ENCODE results near the gene PRRX2.

PRRX2 gene

DNA sequence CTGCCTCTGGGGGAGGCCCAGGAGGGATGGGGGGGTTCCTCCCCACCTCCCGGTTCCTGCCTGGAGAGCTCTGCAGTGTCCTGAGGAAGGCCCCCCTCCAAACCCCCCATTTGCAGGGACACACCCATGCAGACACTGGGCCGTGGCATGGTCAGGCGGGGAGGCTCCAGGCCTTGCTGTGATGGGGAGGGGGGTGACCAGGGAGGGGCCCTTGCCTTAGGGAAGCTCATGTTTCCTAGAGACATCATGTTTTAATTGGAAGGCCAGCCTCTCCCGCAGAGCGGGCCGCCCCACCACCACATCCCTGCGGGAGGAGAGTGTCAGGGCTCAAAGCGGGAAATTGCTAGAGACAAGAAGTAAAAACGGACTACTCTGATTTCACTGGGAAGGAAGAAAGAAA, 12.0 kb downstream of the PRRX2 start:
- no peak for DNase-seq (ENCODE audit: low read depth)

DNA sequence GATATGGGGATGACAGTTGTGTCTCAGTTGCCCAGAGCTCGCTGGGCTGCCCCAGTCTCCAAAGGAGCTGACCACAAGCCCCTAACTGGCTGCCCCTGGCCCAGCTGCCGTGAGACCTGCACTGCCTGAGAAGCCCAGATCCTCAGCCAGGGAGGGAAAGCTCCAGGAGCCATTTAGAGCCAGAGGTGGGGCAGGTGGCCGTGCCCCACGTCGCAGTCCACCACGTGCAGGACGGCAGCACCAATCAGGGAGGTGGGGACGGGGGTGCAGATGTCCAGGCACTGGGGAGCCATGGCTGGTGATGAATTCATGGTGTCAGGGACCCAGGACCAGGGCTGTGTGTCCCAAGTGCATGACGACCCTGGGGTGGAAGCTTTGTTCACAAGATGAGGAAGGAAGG, 13.4 kb downstream of the PRRX2 start:
- no peak for DNase-seq (ENCODE audit: low read depth)

DNA sequence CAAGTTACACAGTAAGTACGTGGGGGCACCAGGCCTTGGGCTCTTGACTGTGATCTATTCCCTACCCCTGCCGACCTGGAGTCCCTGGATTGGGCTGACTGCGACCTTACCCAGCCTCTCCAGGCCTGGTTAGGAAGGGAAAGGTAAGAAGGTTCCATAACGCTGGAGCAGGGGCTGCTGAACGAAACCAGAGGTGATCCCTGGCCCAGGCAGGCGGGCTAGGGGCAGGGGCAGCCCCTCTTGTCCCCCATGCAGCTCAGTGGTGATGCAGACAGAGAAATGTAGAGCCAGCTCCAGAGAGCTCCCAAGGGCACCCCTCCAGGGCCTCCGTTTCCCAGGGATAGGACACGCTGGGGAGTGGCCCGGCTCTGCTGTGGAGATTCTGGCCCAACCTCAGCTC, 14.1 kb downstream of the PRRX2 start:
- no peak for DNase-seq (ENCODE audit: low read depth)

DNA sequence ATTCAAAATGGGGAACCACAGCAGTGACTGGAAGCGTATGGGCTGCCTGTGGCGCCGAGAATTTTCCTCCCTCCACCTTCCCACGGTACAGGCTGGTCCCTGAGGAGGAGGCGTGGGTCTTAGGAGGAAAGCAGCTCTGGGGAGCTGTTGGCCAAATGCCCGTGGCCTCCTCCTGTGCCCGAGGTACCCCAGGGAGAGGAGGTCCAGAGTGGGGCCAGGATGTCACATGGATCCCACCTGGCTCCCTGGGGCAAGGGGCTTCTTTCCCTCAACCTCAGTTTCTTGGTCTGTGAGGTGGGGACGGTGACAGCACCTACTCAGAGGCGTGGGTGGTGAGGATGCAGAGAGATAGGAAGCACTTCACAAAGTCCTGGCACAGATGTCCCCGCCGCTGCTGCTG, 16.5 kb downstream of the PRRX2 start:
- DNase-seq (ENCODE audit: low read depth) = no peak

DNA sequence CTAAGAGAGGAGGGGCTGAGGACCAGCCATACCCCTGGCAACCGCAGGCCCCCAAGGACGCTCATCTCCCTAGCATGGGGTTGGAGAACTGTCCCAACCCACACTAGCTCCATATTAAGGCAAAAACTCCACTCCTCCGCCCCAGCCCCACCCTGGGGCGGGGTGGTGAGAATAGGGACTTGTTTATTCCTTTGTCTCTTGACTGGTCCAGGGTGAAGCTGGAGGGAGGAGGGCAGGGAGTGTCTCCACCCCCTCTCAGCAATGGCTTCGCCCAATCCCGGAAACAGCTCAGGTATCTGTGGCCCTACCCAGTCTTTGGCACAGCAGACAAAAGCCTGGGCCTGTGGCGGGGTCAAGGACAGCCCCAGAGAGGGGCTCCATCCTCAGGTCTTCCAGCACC, 16.9 kb downstream of the PRRX2 start:
- DNase-seq (ENCODE audit: low read depth) = no peak

DNA sequence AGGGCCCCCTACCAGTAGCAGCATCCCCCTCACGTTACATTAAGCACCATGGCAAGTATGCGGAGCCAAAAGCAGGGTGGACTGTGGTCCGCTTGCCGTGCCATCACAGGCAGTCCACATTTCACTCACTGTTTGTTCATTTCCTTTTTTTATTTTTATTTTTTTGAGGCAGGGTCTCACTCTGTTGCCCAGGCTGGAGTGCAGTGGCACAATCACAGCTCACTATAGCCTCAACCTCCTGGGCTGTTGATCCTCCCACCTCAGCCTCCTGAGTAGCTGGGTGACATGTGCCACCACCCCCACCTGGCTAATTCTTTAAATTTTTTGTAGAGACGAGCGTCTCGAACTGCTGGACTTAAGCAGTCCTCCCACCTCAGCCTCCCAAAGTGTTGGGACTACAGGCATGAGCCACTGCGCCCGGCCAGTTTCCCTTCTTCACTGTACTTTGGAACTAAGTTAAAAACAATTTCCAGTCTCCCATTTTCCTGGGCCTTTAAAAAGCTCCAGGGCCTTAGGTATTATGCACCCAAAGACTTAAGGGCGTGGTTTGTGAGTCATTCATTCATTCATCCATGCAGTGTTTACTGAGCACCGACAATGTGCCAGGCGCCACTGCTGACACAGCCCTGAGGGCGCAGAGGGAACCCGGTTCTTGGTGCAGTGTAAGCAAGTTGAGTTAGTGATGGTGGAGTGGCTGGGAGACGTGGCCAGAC, 19.9 kb downstream of the PRRX2 start:
- DNase-seq (ENCODE audit: low read depth) = peak; percentile 89

DNA sequence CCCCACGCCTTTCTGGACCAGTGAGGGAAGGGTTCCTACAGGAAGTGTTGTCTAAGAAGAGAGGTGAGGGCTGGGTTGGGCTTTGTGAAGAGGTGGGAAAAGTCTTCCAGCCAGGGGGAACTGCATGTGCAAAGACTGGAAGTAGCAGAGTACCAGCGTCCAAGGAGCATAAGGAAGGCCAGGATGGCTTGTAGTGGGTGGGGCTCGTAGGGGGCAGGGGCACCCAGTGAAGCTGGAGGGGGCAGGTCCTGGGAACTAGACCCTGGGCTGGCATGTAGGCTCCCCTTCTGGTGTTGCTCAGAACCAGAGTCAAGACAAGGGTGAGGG, 20.4 kb downstream of the PRRX2 start:
- no peak for DNase-seq (ENCODE audit: low read depth)

DNA sequence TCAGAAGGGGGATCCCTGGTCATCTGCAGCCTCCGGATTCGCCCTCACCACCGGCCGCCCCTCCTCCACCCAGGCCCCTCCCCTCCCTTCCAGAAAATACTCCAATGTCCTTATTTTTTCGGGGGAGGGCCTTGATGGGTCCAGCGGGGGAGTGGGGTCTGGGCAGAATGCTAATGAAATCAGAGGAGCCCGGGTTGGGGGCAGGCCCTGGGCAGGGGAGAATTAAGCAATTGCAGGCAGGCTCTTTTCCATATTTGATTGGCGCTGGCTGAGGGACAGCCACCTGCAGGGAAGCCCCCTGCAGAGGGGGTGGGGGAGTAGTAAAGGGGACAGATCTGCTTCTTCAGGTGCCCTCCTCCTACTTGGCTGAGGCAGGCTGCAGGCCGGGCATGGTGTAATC, 21.3 kb downstream of the PRRX2 start:
- no peak for DNase-seq (ENCODE audit: low read depth)

DNA sequence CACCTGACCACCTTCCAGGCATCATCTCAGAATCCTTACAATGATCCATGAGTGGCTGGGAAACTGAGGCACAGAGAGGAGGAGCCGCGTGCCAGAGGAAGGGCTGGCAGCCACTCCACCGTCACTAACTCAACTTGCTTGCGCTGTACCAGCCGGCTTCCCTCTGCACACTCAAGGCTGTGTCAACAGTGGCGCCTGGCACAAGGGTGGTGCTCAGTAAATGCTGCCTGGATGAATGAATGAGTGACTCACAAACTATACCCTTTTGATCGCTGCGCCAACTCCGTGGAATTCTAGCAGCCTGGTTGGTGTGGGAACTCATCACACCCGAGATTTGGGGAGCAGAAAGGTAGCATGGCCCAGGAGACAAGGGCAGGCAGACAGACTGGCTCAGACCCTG, 21.9 kb downstream of the PRRX2 start:
- no peak for DNase-seq (ENCODE audit: low read depth)

DNA sequence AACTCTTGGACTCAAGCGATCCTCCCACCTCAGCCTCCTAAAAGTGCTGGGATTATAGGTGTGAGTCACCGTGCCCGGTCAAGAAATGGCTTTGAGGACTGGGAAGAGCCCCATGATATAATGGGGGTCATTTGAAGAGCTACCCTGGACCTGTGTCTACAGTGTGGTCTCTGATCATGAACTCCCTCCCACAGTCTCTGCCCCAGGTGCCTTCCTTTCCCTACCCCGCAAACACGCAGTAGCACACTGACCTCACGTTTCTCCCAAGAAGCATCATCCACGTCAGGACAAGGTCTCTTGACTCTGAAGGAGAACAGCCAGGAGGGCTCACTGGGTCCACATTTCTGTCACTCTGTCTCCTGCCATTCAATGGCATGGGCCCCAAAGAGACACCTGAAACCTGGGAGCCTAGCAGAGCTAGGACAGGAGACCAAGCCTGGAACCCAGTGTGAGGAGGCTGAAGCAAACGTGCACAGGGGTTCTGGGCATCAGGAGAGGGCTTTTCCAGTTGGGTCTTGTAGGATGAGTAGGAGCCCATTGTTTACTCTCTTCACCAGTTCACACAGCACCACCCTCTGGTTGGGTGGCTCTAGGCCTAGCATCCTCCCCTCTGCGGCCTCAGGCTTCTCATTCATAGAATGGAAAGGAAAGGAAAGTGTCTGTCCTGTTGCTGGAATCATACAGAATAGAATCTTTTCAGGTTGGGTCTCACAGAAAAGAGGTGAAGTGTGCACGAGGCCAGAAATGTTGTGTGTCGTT, 23.0 kb downstream of the PRRX2 start:
- DNase-seq (ENCODE audit: low read depth) = no peak

DNA sequence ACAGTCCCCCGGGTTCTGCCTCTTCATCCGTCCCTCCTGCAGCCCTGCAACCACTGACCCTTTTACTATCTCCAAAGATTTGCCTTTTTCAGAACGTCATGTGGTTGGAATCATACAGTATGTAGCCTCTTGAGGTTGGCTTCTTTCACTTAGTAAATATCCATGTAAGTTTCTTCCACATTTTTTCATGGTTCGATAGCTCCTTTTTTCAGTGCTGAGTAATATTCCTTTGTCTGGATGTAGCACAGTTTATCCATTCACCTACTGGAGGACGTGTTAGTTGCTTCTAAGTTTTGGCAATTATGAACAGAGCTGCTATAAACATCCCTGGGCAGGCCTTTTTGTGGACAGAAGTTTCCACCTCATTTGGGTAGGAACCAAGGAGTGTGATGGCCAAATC, 27.1 kb downstream of the PRRX2 start:
- DNase-seq (ENCODE audit: low read depth) = no peak

DNA sequence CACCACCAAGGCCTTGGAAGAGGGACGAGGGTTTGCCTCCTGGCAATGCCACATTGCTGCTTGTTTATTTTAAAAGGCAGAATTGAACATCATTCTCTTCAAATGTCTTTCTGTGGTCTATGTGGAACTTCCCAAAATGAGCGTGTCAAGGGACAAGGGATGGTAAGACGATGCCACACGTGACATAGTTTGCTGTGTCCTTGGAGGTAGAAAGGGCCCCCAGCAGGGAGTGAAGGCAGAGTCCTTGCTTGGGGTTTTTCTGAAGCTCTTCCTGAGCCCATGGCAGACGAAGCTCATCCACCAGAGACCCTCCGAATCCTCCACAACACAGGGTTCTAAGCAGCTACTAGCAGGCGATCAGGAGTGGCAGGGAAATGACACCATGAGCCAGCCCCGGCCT, 28.3 kb downstream of the PRRX2 start:
- no peak for DNase-seq (ENCODE audit: low read depth)

DNA sequence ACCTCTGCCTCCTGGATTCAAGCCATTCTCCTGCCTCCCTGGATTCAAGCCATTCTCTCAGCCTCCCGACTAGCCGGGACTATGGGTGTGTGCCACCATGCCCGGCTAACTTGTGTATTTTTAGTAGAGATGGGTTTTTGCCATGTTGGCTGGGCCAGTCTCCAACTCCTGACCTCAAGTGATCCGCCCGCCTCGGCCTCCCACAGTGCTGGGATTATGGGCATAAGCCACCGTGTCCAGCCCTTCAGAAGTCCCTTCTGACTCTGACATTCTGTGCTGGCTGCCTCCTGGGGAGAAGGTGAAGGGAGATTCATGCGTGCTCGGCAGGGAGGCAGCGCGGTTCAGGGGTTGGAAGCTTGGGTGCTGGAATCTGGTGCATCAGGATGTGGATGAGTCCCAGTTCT, 28.8 kb downstream of the PRRX2 start:
- DNase-seq (ENCODE audit: low read depth) = no peak

DNA sequence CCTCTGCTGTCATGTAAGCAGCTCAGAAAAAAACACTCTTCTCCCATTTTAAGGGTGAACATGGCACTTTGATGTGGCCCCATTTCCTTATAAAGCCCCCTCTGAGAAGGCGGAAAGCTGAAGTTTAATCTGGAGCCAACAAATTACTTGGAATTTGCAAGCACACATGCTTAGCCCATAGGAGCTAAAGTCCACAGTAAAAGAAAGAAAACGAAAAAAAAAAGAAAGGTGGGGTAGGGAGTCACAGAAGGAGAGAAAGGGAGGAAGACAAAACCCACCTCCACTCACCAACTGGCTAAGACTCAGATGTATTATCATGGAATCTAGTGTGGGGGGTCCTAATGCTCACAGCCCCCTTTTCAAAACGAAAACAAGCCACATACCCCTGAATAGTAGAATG, 30.4 kb downstream of the PRRX2 start:
- DNase-seq (ENCODE audit: low read depth) = no peak

DNA sequence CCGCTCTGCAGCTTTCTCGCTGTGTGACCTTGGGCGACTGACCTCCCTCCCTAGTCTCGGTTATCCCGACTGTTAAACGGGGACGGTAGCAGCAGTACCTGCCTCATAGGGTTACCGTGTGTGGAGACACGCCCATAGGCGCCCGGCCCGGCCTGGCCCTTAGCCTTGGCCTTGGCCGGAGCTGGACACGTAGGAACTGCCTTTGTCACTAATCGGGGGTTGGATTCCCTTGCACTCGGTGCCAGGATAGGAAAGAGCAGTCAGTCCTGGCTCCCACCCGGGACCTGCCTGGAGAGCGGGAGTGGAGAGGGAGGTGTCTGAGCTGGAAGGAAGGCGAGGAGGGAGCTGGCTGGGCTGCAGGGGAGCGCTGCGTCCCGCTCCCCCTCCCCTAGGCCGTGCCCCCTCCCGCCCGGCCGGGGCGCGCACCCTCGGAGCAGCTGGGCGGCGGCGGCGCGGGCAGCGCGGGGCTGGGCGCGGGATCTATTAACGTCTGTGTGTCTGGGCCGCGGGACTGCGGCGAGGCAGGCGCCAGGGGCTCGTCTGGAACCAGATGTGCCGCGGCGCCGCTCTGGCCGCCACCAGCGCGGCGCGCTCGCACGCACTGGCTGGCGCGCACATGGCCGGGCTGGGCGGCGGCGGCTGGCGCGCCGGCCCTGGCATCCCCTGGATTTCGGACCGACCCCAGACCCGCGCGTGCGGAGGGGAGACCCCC, 31.7 kb downstream of the PRRX2 start:
- DNase-seq (ENCODE audit: low read depth) = peak; percentile 77

DNA sequence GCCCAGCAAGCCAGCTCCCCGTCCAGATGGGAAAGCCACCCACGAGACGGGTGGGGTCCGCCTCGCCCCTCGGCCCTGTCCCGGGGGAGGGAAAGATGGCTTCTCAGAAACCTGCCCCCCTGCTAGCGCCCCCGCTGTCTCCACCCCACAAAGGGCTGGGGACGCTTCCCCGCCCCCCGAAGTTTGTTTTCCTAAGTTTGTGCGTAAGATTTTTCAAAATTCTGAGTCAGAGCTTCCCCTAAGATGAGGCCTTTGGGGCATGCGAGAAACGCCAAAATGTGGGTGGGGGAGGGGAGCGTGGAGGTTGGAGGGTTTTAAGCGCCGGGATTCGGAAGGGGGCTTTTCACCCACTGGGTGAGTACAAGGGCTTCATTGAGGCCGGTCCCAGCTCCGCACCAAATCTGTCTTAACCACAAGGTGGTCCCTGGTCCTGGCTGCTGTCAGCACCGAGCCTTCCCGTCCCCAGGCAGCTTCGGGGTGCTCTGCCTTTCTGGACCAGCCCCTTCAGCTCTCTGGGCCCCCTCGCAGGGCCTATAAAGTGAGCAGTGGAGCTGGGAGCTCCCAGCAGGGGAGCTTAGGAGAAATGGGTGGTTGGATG, 32.3 kb downstream of the PRRX2 start:
- peak; percentile 81 for DNase-seq (ENCODE audit: low read depth)

DNA sequence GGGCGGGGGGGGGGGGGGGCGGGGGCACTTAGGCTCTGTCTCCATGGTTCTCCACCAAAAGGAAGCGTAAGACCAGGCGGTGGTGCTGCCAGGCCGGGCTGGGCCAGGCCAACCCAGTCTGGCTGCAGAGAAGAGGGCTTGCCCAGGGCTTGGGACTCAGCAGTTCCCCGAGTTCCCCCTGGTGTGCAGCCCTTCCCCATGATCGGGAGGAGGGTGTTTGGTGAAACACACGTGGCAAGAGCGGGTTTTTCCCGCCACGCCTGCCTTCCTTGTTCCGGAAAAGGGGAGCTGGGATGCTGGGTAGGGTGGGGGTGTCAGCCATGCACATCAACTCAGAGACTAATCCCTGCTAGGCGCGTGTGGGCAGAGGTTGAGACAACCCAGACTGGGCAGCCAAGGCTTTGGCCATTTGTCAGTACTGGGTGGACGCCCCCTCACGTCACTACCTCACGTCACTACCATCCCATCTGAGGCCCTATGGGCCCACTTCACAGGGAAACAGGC, 32.9 kb downstream of the PRRX2 start:
- peak; percentile 35 for DNase-seq (ENCODE audit: low read depth)

DNA sequence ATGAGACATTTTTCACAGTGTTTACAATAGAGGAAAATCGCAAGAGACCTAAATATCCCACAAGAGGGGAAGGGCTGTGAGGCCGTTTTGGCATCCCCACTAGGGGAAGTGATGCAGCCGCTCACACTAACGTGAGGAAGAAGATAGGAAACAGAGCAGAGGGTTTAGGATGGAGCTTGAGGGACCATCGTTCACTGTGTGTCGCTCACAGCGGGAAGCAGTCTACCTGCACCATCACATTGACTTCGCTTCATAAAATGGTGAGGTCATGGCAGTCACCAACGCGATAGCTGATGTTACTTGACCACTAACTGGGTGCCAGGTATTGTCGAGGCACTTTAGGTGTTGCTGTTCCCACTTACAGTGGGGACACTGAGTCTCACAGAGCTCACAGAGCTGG, 35.6 kb downstream of the PRRX2 start:
- DNase-seq (ENCODE audit: low read depth) = no peak

DNA sequence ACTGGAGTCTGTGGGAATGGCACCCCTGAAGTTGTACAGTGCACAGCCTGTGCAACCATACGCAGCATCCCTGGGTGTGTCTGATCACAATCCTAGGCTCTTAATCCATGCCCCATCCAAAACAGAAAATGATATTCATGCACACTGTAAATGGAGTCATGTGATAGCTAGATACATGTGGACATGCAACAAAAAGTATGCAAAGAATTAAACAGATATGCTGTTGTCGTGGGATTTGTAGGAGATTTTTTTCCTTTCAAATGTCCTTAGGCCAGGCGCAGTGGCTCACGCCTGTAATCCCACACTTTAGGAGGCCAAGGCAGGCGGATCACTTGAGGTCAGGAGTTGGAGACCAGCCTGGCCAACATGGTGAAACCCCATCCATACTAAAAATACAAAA, 36.1 kb downstream of the PRRX2 start:
- DNase-seq (ENCODE audit: low read depth) = no peak

DNA sequence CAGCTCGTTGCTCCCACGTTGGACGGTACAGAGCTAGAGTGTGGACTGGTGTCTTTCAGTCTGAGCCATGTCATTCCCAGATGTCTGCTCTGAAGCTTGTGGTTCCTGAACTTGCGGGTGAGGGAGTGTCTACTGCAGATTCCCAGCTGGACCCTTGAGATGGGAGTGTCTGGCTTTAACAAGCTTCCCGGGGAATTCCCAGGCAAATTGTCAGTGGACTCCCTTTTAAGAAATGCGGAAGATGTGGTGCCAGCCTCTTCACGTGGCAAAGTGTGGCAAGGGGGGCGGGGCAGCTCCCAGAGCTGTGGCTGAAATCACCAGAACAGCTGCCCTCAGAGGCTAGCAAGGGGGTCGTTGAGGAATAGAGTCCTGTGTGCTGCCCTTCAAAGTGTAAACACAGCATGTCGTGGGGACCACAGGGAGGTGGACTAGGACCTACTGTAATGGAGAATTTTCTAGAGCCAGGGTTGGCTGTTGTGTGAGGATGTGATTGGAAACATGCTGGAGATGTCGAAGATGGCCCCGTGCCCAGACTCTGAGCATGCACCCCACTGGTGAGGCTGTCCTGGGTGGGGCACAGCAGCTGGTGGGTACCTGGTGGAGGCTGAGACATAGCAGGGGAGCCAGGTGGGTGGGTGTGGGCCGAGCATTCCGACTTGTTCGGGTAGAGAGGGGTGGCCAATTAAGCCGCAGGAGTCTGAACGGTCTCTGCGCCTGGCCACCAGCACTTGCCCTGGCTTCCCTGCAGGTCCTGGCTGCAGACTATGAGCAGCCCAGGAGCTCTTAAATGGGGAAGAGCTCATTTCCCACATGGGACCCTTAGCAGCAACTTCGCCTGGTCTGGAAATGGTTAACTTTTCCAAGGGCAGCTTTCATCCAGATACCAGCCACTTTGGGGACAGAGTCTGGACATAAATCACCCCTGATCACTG, 37.4 kb downstream of the PRRX2 start:
- DNase-seq (ENCODE audit: low read depth) = peak; percentile 66

DNA sequence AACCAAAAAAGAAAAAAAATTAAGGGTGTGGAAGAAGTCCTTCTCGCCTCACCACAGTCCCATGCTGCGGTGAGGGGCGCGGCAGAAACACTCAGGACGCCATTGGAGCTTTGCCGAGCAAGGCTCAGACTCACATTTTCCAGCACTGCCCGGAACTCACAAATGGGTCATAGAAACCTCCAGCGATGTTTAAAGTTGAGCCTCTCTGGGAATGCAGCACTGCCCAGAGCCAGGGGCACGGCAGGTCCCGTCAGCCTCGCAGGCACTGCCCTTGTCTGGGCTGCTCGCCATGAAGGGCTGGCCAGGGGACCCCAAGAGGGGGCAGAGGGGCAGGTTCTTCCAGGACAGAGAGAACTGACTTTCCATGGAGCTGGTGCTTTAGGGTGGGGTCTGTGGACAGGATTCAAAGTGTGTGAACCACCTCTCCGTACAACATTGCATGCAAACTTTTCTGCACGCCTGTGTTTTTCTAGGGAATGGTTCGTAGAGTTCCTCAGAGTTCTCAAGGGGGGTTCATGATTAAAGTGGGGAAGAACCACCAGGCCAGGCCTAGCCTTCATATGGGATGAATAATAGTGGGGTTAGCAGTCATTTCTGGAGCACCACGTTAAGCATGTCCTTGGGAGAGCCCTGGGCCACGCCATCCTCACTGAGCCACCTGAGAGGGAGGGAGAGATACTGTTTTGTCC, 38.4 kb downstream of the PRRX2 start:
- no peak for DNase-seq (ENCODE audit: low read depth)

All from ELR (cell line).